AG08396 (cell line): ENCODE results near the gene AMZ1.

ENCODE experiments used
- DNase-seq: peaks from one replicate; pipeline ENCODE4 v3.0.0; 2012; ENCODE audit warnings: low spot score, mixed read lengths

AMZ1 gene

GRCh38 chr7:2687881-2688318 lies at the start of gene AMZ1:
Gene AMZ1, plus strand, starts transcription at chr7:2688202. Its CDS starts 12,250 bp downstream, at chr7:2700452.
- peak; percentile 63 for DNase-seq

- peak; percentile 87 for DNase-seq
Observed at GRCh38 chr7:2638224-2638991, 49.6 kb upstream of the AMZ1 start.

GRCh38 chr7:2639181-2639681 lies 48.8 kb upstream of the AMZ1 start:
- no peak for DNase-seq

- no peak for DNase-seq
Observed at GRCh38 chr7:2639695-2640481, 48.1 kb upstream of the AMZ1 start.

- no peak for DNase-seq
Observed at GRCh38 chr7:2640482-2640830, 47.5 kb upstream of the AMZ1 start.

DNA sequence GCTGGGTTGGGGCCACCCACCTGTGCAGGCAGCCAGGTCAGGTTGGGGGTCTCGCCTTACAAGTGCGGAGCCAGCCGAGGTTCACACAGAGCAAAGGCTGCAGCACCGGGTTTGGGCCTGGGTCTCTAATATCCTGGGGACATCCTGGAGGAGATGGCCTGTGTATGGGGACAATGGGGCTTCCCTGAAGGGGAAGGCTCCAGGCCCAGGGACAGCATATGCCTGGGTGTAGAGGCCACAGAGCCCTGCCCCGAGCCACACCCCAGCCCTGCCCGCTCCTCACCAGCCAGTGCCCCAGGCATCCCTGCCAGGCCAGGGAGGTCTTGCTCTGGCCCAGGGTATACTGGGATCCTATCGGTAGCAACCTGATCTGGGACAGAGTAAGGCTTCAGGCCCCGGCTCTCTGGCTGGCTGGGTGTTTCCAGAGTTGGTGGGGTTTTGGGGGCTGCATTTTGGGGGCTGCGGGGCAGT lies 47.1 kb upstream of the AMZ1 start:
- no peak for DNase-seq

- peak; percentile 93 for DNase-seq
Observed at GRCh38 chr7:2641406-2642393, 46.3 kb upstream of the AMZ1 start.

DNA sequence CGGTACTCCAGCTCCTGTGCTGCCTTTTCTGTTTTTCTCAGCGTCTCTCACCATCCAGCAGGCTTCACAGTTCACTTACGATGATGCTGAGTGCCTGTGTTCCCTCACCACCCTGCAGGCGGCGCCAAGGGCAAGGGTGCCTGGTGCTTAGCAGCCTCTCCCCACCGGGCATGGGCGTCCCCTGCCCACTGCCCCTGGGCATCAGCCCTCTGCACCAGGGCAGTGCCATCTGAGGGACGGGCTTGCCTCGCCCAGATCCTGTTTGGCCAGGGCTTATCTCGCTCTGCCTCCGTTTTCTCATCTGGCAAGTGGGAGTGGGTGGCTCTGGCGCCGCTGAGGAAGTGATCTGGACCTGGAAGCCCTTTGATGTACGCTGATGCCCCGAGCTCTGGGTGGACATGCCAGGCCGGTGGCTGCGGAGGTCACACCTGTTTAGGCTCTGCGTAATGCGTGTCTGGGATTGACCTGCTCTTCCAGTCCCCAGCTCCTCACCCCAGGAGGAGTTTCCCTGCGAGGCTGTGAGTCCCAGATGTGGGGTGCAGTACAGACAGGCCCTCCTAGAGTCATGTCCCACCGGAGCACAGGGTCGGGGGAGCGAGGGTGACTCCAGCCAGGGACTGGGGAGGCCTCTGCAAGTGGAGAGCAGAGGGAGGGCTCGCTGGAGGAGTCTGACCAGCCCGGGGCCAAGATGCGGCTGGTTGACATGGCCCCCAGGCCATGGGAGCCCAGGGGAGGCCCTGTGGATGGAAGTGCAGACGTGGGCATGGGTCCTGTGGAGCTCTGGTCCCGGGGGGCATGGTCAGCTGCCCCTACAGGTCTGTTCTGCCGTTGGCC lies 44.4 kb upstream of the AMZ1 start:
- DNase-seq: no peak

DNA sequence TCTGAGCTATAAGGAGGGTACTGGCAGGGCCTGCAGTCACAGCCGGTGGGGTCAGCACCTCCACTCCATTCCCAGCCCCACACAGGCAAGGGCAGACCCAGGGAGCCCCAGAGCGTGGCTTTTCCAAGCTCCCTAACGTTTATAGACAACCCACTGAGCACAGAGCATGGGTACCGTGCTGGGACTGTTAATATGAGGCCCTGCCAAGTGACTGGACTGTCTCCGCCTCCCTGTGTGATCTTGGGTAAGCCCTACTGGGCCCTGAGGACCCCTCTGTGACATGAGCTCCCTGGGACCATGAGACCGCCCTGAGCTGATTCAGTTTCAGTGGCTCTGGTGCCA lies 43.8 kb upstream of the AMZ1 start:
- DNase-seq: no peak

- DNase-seq: no peak
Observed at GRCh38 chr7:2644562-2645273, 43.3 kb upstream of the AMZ1 start.

DNA sequence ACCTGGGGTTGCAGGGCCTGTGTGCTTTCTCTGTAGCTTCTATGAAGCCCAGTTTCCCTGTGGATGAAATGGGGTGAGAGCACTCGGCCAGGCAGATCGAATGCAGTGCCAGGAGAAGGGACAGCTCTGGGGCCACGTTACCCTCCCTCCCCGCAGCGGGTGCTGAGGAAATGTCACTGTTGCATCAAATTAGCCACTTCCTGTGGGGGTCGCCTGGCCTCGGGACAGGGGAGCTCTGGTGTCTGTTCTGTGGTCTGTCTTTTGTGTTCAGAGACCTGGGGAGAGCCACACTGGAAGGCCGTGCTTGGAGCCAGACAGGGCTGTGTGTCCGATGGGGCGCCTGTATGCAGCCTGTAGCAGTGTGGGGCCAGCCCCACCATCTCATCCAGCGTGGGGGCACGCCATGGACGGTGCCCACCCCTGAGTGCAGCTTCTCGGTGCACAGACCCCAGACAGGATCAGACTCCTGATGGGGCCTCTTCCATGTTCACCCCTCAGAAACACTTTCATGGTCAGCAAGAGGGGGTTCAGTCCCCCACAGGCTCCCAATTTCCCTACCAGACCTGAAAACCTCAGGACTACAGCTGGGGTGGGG lies 42.6 kb upstream of the AMZ1 start:
- DNase-seq: no peak

- no peak for DNase-seq
Observed at GRCh38 chr7:2646336-2646679, 41.7 kb upstream of the AMZ1 start.

- no peak for DNase-seq
Observed at GRCh38 chr7:2646680-2647571, 41.1 kb upstream of the AMZ1 start.

- DNase-seq: no peak
Observed at GRCh38 chr7:2647594-2648172, 40.3 kb upstream of the AMZ1 start.

DNA sequence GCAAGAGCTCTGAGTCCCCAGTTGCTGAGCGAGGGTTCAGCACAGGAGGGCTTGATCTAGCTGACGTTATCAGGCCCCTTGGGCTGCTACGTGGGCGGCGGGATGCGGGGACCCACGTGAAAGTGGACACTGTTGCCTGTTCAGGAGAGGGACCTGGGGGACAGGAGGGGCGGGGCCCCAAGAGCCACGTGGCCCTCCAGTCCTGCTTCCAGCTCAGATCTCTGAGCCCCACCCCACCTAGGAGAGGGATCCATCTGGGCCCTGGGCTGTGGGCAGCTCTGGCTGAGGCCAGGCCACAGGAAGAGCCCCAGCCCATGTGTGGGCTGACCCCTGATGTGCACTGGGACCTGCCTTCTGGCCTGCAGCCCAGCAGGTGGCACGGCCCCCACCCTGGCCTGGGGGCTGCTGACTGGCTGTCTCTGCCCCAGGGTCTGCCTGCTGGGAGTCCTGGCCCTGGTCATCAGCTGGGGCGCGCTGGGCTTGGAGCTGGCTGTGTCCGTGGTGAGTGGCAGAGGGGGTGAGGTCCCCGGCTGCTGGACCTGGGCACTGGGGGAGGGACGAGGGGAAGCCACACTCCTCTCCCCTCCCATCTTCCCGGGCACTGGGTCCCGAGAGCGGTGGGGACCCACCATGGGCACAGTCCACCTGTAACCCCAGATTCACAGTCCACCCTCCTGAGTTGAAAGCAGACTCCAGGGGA lies 38.7 kb upstream of the AMZ1 start:
- no peak for DNase-seq

DNA sequence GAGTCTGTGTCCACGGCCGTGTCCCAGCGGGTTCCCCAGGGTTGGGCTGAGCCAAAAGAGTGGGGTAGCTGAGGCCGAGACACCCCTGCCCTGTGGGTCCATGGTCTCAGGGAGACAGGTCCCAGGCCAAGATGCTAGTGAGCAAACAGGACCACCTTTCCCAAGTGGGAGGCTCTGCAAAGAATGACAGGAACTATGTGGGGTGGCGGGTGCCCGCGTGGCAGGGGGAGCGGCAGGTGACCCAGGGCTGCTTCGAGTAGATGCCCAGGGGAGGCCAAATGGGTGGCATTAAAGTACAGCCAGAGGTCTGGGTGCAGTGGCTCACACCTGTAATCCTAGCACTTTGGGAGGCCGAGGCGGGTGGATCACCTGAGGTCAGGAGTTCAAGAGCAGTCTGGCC lies 38.0 kb upstream of the AMZ1 start:
- no peak for DNase-seq

GRCh38 chr7:2650451-2650850 lies 37.6 kb upstream of the AMZ1 start:
- no peak for DNase-seq

DNA sequence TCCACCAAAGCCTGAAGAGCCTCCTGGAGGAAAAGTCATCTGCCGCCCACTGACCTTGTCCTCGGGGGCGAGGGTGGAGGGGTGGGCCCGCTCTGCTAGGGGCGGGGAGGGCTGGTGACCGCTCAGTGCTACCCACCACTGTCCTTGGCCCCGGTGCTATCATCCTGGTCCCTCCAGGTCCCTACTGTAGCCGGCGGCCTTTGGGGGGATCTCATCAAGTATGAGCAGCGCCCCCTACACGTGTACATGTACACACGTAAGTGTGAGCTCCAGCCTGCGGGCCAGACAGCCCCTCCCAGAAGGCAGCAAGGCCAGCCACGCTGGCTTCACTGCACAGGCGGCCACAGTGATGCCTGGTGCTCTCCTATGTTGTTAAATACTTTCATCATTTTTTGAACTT lies 36.7 kb upstream of the AMZ1 start:
- DNase-seq: no peak
